ENCODE data around the gene LOC101059915.
A peak's percentile ranks its signal among the peaks of the same experiment; 100 is the strongest.
"Not testable (repeated sequence)": the region's sequence is repeated elsewhere in the genome, so short reads cannot be mapped to it uniquely, and the experiment has no call there.

Gene LOC101059915

GRCh38 chrX:71640002-71640401, 27.3 kb upstream of the LOC101059915 start:
- no peak for DNase-seq

- not testable (repeated sequence) for DNase-seq
Measured at GRCh38 chrX:71644406-71644805, 22.9 kb upstream of the LOC101059915 start.

GRCh38 chrX:71650333-71650969, 16.9 kb upstream of the LOC101059915 start:
- DNase-seq: no peak

GRCh38 chrX:71652405-71652804, 14.9 kb upstream of the LOC101059915 start:
- peak; percentile 42 for DNase-seq

- DNase-seq: no peak
Measured at GRCh38 chrX:71653344-71653743, 14.0 kb upstream of the LOC101059915 start.

- no peak for DNase-seq
Measured at GRCh38 chrX:71657267-71657666, 10.1 kb upstream of the LOC101059915 start.

GRCh38 chrX:71659342-71659741, 8.0 kb upstream of the LOC101059915 start:
- DNase-seq: no peak

- no peak for DNase-seq
Measured at GRCh38 chrX:71659959-71660358, 7.4 kb upstream of the LOC101059915 start.

GRCh38 chrX:71660562-71661416, 6.6 kb upstream of the LOC101059915 start:
- DNase-seq: no peak

- DNase-seq: no peak
Measured at GRCh38 chrX:71661919-71662318, 5.4 kb upstream of the LOC101059915 start.

GRCh38 chrX:71662654-71663053, 4.7 kb upstream of the LOC101059915 start:
- DNase-seq: not testable (repeated sequence)

- DNase-seq: not testable (repeated sequence)
Measured at GRCh38 chrX:71663238-71663637, 4.1 kb upstream of the LOC101059915 start.

- not testable (repeated sequence) for DNase-seq
Measured at GRCh38 chrX:71664202-71664601, 3.1 kb upstream of the LOC101059915 start.

- no peak for DNase-seq
Measured at GRCh38 chrX:71664889-71665491, 2.4 kb upstream of the LOC101059915 start.

GRCh38 chrX:71665747-71666146, 1.6 kb upstream of the LOC101059915 start:
- no peak for DNase-seq

- DNase-seq: no peak
Measured at GRCh38 chrX:71666240-71667223, 814 bp upstream of the LOC101059915 start.

- no peak for DNase-seq
Measured at GRCh38 chrX:71668248-71668595, 876 bp downstream of the LOC101059915 start.

- DNase-seq: no peak
Measured at GRCh38 chrX:71669492-71669891, 2.1 kb downstream of the LOC101059915 start.

GRCh38 chrX:71669947-71670346, 2.6 kb downstream of the LOC101059915 start:
- not testable (repeated sequence) for DNase-seq

GRCh38 chrX:71671043-71671780, 3.9 kb downstream of the LOC101059915 start:
- DNase-seq: no peak

- DNase-seq: no peak
Measured at GRCh38 chrX:71671938-71672337, 4.6 kb downstream of the LOC101059915 start.

Measured in renal pelvis (tissue), 1 donor.